ENCODE measurements around the gene SYT6.

The SYT6 gene

GRCh38 chr1:114112775-114113174 lies 40.9 kb downstream of the SYT6 start:
- DNase-seq (ENCODE audit: extremely low spot score): no peak
- no peak for TF ChIP-seq CTBP1 (IDR thresholded peaks at IDR 0.05; ENCODE audit: borderline replicate concordance)
- ChIA-PET CTCF (no interaction called here), POLR2A (no interaction called here)

DNA sequence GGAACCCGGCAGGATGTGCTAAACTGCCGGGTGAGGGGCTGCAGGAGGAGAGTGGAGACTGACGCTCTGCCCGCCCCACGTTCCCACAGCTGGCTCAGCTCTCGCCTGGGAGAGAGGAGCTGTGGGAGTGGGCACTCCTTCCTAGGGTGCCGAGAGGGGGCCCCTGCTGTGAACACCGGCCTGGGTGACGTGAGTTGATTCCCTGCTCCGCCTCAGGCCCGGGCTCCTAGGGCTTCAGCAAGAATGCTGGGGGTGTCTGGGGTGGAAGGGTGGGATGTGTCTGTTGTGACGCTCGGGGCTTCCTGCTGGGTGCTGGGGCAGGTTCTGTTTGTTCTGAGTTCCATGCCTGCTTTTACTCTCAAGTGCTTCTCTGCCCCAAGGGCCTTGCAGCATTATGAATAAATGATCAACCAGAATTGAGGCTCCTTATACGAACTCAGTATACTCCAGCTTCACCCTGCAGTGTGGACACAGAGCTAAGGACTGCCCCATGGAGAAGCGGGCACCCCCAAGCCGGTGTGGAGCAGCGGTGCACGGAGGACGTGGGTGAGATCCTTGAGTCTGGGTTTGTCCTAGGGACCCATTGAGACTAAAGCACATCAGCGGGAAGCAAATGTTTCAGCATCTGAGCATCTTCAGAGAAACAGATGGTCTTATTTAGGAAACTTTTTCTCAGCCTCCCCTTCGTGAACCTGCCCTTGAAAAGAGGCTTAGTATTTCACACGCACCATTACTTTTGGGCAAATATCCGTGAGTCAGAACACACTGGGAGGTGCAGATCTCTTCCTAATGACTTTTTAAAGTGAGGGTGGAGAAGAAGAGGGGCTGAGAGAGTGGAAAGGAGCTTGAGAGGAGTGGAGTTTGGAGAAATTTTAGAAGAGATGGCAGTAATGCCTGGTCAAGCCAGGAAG lies 41.7 kb downstream of the SYT6 start:
- ChIA-PET CTCF (no interaction called here), POLR2A (no interaction called here)
- DNase-seq (ENCODE audit: extremely low spot score): no peak
- no peak for TF ChIP-seq ZNF384 (IDR thresholded peaks at IDR 0.05)
- TF ChIP-seq FOXM1 (IDR thresholded peaks at IDR 0.05; ENCODE audit: borderline replicate concordance): no peak
- TF ChIP-seq BHLHE40 (IDR thresholded peaks at IDR 0.05; ENCODE audit: borderline replicate concordance): no peak
- no peak for TF ChIP-seq ARNT (IDR thresholded peaks at IDR 0.05)
- no peak for TF ChIP-seq FOXA1 (IDR thresholded peaks at IDR 0.05)
- TF ChIP-seq NFRKB (IDR thresholded peaks at IDR 0.05): no peak
- TF ChIP-seq, protein P1, sequence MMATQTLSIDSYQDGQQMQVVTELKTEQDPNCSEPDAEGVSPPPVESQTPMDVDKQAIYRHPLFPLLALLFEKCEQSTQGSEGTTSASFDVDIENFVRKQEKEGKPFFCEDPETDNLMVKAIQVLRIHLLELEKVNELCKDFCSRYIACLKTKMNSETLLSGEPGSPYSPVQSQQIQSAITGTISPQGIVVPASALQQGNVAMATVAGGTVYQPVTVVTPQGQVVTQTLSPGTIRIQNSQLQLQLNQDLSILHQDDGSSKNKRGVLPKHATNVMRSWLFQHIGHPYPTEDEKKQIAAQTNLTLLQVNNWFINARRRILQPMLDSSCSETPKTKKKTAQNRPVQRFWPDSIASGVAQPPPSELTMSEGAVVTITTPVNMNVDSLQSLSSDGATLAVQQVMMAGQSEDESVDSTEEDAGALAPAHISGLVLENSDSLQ (IDR thresholded peaks at IDR 0.05): no peak
- no peak for TF ChIP-seq LEF1 (IDR thresholded peaks at IDR 0.05; ENCODE audit: borderline replicate concordance)
- TF ChIP-seq SUZ12 (IDR thresholded peaks at IDR 0.05): no peak
- no peak for TF ChIP-seq FOXK2 (IDR thresholded peaks at IDR 0.05)
- no peak for TF ChIP-seq TARDBP (IDR thresholded peaks at IDR 0.05)
- TF ChIP-seq CTBP1 (IDR thresholded peaks at IDR 0.05; ENCODE audit: borderline replicate concordance): no peak
- no peak for TF ChIP-seq L3MBTL2 (conservative IDR thresholded peaks at IDR 0.05)
- TF ChIP-seq HDGF (IDR thresholded peaks at IDR 0.05; ENCODE audit: borderline replicate concordance): no peak
- TF ChIP-seq ELF4 (IDR thresholded peaks at IDR 0.05): no peak
- no peak for TF ChIP-seq SP1 (IDR thresholded peaks at IDR 0.05)

GRCh38 chr1:114109981-114110380 lies 43.7 kb downstream of the SYT6 start:
- TF ChIP-seq BHLHE40 (IDR thresholded peaks at IDR 0.05; ENCODE audit: borderline replicate concordance) (no peak), SP1 (IDR thresholded peaks at IDR 0.05) (no peak), ARNT (IDR thresholded peaks at IDR 0.05) (no peak), FOXM1 (IDR thresholded peaks at IDR 0.05; ENCODE audit: borderline replicate concordance) (no peak), HDGF (IDR thresholded peaks at IDR 0.05; ENCODE audit: borderline replicate concordance) (no peak), SUZ12 (IDR thresholded peaks at IDR 0.05) (no peak), NFRKB (IDR thresholded peaks at IDR 0.05) (no peak), TARDBP (IDR thresholded peaks at IDR 0.05) (no peak)
- ChIA-PET POLR2A (no interaction called here), CTCF (no interaction called here)
- DNase-seq (ENCODE audit: extremely low spot score): no peak

- DNase-seq (ENCODE audit: extremely low spot score): no peak
- ChIA-PET POLR2A (no interaction called here), CTCF (no interaction called here)
- TF ChIP-seq SP1 (IDR thresholded peaks at IDR 0.05): no peak
- no peak for TF ChIP-seq L3MBTL2 (conservative IDR thresholded peaks at IDR 0.05)
- TF ChIP-seq HDGF (IDR thresholded peaks at IDR 0.05; ENCODE audit: borderline replicate concordance): no peak
- TF ChIP-seq, protein P1 (IDR thresholded peaks at IDR 0.05): no peak
Measured at GRCh38 chr1:114108751-114109255, 44.9 kb downstream of the SYT6 start.

DNA sequence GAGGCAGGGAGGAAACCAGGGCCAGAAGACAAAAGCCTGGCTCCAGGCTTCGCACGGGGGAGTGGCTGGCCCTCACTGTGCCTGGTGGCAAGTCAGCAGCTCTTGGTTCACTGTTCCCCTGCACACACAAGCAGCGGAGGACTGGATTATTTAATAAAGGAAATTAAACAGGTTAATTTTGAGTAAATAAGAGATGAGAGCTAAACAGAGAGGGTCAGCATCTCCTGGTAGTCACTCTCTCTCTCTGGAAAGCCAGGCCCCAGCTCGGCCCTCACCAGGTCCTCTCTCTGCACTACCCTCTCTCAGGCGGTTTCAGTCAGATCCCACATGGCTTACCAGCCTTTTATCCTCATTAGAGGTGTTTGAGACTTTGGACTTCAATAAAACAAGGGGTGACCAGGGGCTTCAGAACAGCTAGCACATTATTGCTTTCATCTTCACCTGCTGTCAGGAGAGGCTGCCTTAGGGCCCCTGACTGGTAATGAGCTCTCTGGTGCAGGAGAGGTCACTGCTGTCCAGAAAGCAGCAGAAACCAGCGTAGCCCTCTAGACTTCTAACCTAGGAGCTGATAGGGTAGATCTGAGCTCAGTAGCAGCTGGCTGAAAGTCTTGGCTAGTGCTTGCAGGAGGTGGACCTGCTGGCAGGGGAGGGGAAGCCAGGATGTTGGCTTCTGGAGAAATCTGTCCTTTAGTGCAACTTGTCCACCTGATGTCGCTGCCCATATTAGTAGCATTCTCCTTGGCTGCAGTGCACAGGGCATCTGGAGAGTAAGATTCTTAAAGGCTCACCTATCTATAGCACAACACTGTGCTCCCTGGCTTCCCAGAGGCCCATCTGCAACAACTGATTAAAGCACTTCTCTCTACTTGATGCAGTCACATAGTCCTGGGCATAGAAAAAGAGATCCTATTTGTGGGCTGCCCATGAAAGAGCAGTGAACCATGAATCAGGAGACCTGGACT lies 45.9 kb downstream of the SYT6 start:
- CTCF ChIA-PET: interaction anchor here (1.4 kb wide), 1 partner anchor 175 kb away, joined by 6 read pairs; no protein-coding TSS in a partner anchor
- no peak for DNase-seq (ENCODE audit: extremely low spot score)
- TF ChIP-seq ZNF384 (IDR thresholded peaks at IDR 0.05): no peak
- no peak for TF ChIP-seq FOXM1 (IDR thresholded peaks at IDR 0.05; ENCODE audit: borderline replicate concordance)
- TF ChIP-seq HDGF (IDR thresholded peaks at IDR 0.05; ENCODE audit: borderline replicate concordance): no peak
- TF ChIP-seq TARDBP (IDR thresholded peaks at IDR 0.05): no peak
- TF ChIP-seq ARNT (IDR thresholded peaks at IDR 0.05): no peak
- TF ChIP-seq, protein P1 (IDR thresholded peaks at IDR 0.05): no peak
- TF ChIP-seq NFRKB (IDR thresholded peaks at IDR 0.05): no peak
- POLR2A ChIA-PET: no interaction called here

- DNase-seq (ENCODE audit: extremely low spot score): peak; percentile 40
- ChIA-PET POLR2A (no interaction called here), CTCF (interaction anchor here (0.6 to 0.7 kb wide), 2 partner anchors 15 to 131 kb away, joined by 3 read pairs; no protein-coding TSS in a partner anchor)
- TF ChIP-seq L3MBTL2 (conservative IDR thresholded peaks at IDR 0.05): peak; percentile 48
- TF ChIP-seq FOXA1 (IDR thresholded peaks at IDR 0.05): no peak
Measured at GRCh38 chr1:114105421-114105979, 48.2 kb downstream of the SYT6 start.

All from HEK293T (cell line).